GM12878 (cell line): ENCODE measurements around the gene CACNA1D. TPM values are rescaled to one million over a fixed set of nuclear protein-coding genes. Genes with fewer than 3 reads are reported as not detected.

Experiments
- ATAC-seq: fragments of 200-7000 bp; cut with Tn5 transposase; 3 replicates; pipeline ENCODE4 v1.9.1; 2020; ENCODE audit warnings: mild to moderate bottlenecking, moderate library complexity
- BruUV-seq: library from RNA; stranded (reverse); fragments of 400-500 nt; replicated peaks from 2 replicates; lab custom pipeline; 2021; lab: Mats Ljungman, UMichigan
- CTCF ChIA-PET: fragments of 300-600 bp; sonication (Branson Sonifier 250); formaldehyde crosslinking; extraction: SDS; loops from one replicate; lab custom pipeline; 2021; ENCODE audit warnings: inconsistent platforms; lab: Yijun Ruan, JAX
- POLR2A ChIA-PET: fragments of 350-600 bp; formaldehyde crosslinking; extraction: SDS; loops from one replicate; lab custom pipeline; 2021; ENCODE audit warnings: inconsistent platforms; lab: Charles Lee
- RAD21 ChIA-PET: fragments of 300-600 bp; sonication (Branson Sonifier 250); formaldehyde crosslinking; loops from one replicate; lab custom pipeline; 2023; ENCODE audit warnings: antibody characterized with exemption; ENCODE audit not compliant: unreplicated experiment; lab: Charles Lee
- SMC1A ChIA-PET: fragments of 300-600 bp; sonication (Branson Sonifier 250); formaldehyde crosslinking; loops from one replicate; lab custom pipeline; 2023; ENCODE audit not compliant: unreplicated experiment, uncharacterized antibody; lab: Charles Lee
- DNase-seq: peaks from one replicate; pipeline ENCODE4 v3.0.0-alpha.2; 2011; ENCODE audit warnings: low read depth, low spot score
- FAIRE-seq: peaks from 3 replicates; lab custom pipeline; 2011; peaks lifted over from hg19 to GRCh38; lab: Jason Lieb, UNC
- H2AFZ ChIP-seq: 2 replicates; pipeline ENCODE4 v1.6.0; 2011; ENCODE audit warnings: low read depth, low read length, control low read depth; ENCODE audit not compliant: control insufficient read depth
- H3K27ac ChIP-seq: 2 replicates; pipeline ENCODE4 v1.5.1; 2011; ENCODE audit warnings: control low read depth; ENCODE audit not compliant: control insufficient read depth, insufficient read depth
- H3K27me3 ChIP-seq, 2 experiments: replicated peaks in 1 of 2; 2 replicates each; pipeline versions ENCODE4 v1.6.0 to v1.6.1; 2011; ENCODE audit warnings: low read length in 1 of 2; ENCODE audit not compliant: control insufficient read depth in 2 of 2, insufficient read depth in 2 of 2
- H3K36me3 ChIP-seq, 2 experiments: 2 replicates each; pipeline ENCODE4 v1.5.1; 2011; ENCODE audit warnings: low read length in 1 of 2; ENCODE audit not compliant: control insufficient read depth in 2 of 2, insufficient read depth in 2 of 2
- H3K4me1 ChIP-seq: 2 replicates; pipeline ENCODE4 v1.6.1; 2011; ENCODE audit warnings: mild to moderate bottlenecking, low read length, moderate library complexity, mixed read lengths; ENCODE audit not compliant: control insufficient read depth, insufficient read depth
- H3K4me2 ChIP-seq: 2 replicates; pipeline ENCODE4 v1.6.0; 2011; ENCODE audit warnings: control low read depth; ENCODE audit not compliant: control insufficient read depth, insufficient read depth
- H3K4me3 ChIP-seq: fragments of 200-600 bp; sonication (generic); 2 replicates; pipeline ENCODE4 v1.5.1; 2016
- H3K79me2 ChIP-seq: 2 replicates; pipeline ENCODE4 v1.6.0; 2011; ENCODE audit warnings: low read length; ENCODE audit not compliant: control insufficient read depth, insufficient read depth
- H3K9ac ChIP-seq: 2 replicates; pipeline ENCODE4 v1.8.0; 2011; ENCODE audit warnings: low read length, control low read depth, mixed read lengths; ENCODE audit not compliant: control insufficient read depth, insufficient read depth
- H3K9me3 ChIP-seq: replicated peaks from 3 replicates; pipeline ENCODE4 v1.5.1; 2011; ENCODE audit warnings: mild to moderate bottlenecking, low read length; ENCODE audit not compliant: control insufficient read depth, insufficient read depth
- H4K20me1 ChIP-seq: 2 replicates; pipeline ENCODE4 v1.6.0; 2011; ENCODE audit not compliant: control insufficient read depth, insufficient read depth
- EED ChIP-seq: sonication (generic); IDR thresholded peaks from 2 replicates; pipeline ENCODE4 v1.6.1; 2016; ENCODE audit warnings: antibody characterized with exemption, low read depth
- FOS ChIP-seq: IDR thresholded peaks from 3 replicates; pipeline ENCODE4 v1.6.1; 2011; ENCODE audit warnings: borderline replicate concordance; ENCODE audit not compliant: insufficient read length; ENCODE audit errors: extremely low read depth
- YBX1 ChIP-seq: fragments of 450-650 bp; IDR thresholded peaks from 2 replicates; pipeline ENCODE4 v1.6.1; 2016; ENCODE audit warnings: antibody characterized with exemption
- in situ Hi-C: fragments of 300-500 bp; cut with MboI; formaldehyde crosslinking; loops from 9 replicates; pipeline ENCODE4 v1.14.3; 2018; ENCODE audit warnings: mixed read lengths
- intact Hi-C: fragments of 100-400 bp; cut with micrococcal nuclease; formaldehyde crosslinking; loops from one replicate; pipeline ENCODE4 v1.14.2; 2022; ENCODE audit not compliant: unreplicated experiment
- polyA plus RNA-seq, 11 experiments: library from polyadenylated mRNA; depleted of rRNA in 4 of 11; unstranded in 6 of 11; stranded (reverse) in 5 of 11; fragments of >200 nt; fragmentation: Nextera tagmentation in 4 of 11; fragmentation: Illumina TruSeq in 1 of 11; extraction: Ambion mirVana in 4 of 11; extraction: Trizol in 1 of 11; gene quantifications; 1 replicate in 1 of 11; 2 replicates in 10 of 11; pipeline versions ENCODE4 v1.2.1 to v1.2.3, GENCODE V29; 2011 to 2016; ENCODE audit warnings: inconsistent platforms in 2 of 11, missing spikeins in 2 of 11, low read depth in 1 of 11
- total RNA-seq, 4 experiments: library from RNA; depleted of rRNA in 3 of 4; stranded (reverse); fragments of >200 nt in 3 of 4; fragmentation: Illumina TruSeq in 1 of 4; extraction: Trizol in 1 of 4; gene quantifications; 2 replicates each; pipeline versions ENCODE4 v1.2.1 to v1.2.3, GENCODE V29; 2013 to 2021
- TF ChIP-seq, protein P1 (sequence below): fragments of 450-650 bp; formaldehyde crosslinking; IDR thresholded peaks from 2 replicates; pipeline ENCODE4 v1.5.0; 2022; ENCODE audit warnings: mild to moderate bottlenecking, missing genetic modification characterization

CACNA1D gene
- total and polyA plus RNA-seq, 10 of the 15 experiments (the other 5 are each of a cell fraction or from before 2014, with no cell fraction given): 0.21 to 24.4 (median 1.6) TPM

DNA sequence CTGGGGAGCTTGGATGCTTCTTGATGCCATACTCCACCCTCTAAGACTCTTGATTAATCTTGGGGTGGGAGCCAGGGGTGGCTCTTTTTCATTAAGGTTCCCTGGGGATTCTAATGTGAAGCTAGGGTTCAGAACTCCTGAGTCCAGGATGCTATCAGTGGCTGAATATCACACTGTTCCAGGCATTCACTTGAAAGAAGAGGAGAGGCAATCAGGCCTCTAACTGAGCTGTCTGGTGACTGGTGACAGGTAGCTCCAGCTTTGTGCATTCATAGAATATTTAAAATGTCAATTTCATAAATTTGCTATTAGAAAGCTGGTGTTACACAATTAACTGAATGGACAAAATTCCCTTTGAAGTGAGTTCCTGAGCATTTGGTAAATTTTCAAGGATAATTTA, 212.8 kb downstream of the CACNA1D start:
- H3K4me1 ChIP-seq: no peaks in the 10 kb centered on the region
- no TSS peak for BruUV-seq
- no peaks in the 10 kb centered on the region for H4K20me1 ChIP-seq
- in situ Hi-C loops (no loop called here), intact Hi-C loops (loop anchor here (10.0 kb wide), 1 partner anchor 102 kb away; no protein-coding TSS in a partner anchor)
- H3K4me3 ChIP-seq: no peak overlapping the region
- H3K9me3 ChIP-seq: no peaks in the 10 kb centered on the region
- RAD21 ChIA-PET: interaction anchor here (1.0 to 3.8 kb wide), 6 partner anchors 9 to 331 kb away, joined by 3 to 38 read pairs (median 4); no protein-coding TSS in a partner anchor
- SMC1A ChIA-PET: interaction anchor here (0.7 to 2.3 kb wide), 23 partner anchors 8 to 409 kb away, joined by 3 to 7 read pairs (median 4); no protein-coding TSS in a partner anchor
- CTCF ChIA-PET: interaction anchor here (0.7 to 12.1 kb wide), 18 partner anchors 9 to 508 kb away, joined by 3 to 113 read pairs (median 4); no protein-coding TSS in a partner anchor
- no peak overlapping the region for H2AFZ ChIP-seq
- H3K9ac ChIP-seq: no peak overlapping the region
- POLR2A ChIA-PET: interaction anchor here (0.5 to 0.7 kb wide), 3 partner anchors 36 to 109 kb away, joined by 3 to 4 read pairs (median 3); no protein-coding TSS in a partner anchor
- DNase-seq: no peak
- H3K27ac ChIP-seq: no peak overlapping the region
- H3K4me2 ChIP-seq: no peak overlapping the region
- H3K79me2 ChIP-seq: no peaks in the 10 kb centered on the region
- TF ChIP-seq YBX1: no peak
- TF ChIP-seq, protein P1, sequence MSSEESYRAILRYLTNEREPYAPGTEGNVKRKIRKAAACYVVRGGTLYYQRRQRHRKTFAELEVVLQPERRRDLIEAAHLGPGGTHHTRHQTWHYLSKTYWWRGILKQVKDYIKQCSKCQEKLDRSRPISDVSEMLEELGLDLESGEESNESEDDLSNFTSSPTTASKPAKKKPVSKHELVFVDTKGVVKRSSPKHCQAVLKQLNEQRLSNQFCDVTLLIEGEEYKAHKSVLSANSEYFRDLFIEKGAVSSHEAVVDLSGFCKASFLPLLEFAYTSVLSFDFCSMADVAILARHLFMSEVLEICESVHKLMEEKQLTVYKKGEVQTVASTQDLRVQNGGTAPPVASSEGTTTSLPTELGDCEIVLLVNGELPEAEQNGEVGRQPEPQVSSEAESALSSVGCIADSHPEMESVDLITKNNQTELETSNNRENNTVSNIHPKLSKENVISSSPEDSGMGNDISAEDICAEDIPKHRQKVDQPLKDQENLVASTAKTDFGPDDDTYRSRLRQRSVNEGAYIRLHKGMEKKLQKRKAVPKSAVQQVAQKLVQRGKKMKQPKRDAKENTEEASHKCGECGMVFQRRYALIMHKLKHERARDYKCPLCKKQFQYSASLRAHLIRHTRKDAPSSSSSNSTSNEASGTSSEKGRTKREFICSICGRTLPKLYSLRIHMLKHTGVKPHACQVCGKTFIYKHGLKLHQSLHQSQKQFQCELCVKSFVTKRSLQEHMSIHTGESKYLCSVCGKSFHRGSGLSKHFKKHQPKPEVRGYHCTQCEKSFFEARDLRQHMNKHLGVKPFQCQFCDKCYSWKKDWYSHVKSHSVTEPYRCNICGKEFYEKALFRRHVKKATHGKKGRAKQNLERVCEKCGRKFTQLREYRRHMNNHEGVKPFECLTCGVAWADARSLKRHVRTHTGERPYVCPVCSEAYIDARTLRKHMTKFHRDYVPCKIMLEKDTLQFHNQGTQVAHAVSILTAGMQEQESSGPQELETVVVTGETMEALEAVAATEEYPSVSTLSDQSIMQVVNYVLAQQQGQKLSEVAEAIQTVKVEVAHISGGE (CRISPR knock-in tag): no peak
- no peak for TF ChIP-seq FOS
- no peak for TF ChIP-seq EED
- H3K27me3 ChIP-seq: no peaks in the 10 kb centered on the region
- H3K36me3 ChIP-seq: no peaks in the 10 kb centered on the region
- no peak for ATAC-seq
- no peak for FAIRE-seq
